ENCODE measurements around the gene NOD1.
"Not testable (repeated sequence)": the region's sequence is repeated elsewhere in the genome, so short reads cannot be mapped to it uniquely, and the experiment has no call there.

Gene NOD1

DNA sequence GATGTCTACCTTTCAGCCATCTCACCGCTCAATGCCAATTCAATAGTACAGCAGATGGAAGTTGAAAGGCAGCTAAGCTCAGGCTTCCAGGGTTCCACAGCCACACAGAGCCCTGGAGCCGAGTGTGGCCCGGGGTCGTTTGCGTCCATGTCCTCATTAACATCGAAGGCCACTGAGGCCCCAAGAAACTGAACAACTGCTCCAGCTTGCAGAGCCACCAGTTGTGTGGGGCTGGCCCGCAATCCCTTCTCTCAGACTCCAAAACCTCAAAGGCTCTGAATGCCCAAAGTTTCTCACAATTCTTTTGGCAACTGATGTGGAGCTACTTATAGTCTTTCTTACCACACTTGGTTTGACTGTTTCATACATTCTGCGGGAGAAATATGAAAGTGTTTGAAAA, 31.1 kb downstream of the NOD1 start:
- no peak for DNase-seq (ENCODE audit: low spot score)

DNA sequence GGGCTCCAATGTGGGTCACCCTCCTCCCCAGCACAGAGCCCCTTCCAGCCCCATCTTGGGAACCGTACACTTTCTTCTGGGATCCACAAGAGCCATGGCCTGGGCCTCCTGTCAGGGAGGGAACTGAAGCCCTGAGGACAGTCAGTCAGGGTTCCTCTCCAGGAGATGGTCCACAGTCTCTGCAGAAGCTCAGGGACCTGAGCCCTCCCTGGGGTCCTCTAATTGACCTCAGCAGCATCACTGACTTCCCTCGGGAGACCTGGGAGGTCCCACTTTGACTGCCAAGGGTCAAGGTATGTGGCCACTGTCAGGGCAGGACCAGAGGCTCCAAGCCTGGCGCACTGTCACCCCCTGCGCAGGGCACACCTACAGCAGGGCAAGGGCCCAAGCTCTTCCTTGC, 32.3 kb downstream of the NOD1 start:
- DNase-seq (ENCODE audit: low spot score): no peak

DNA sequence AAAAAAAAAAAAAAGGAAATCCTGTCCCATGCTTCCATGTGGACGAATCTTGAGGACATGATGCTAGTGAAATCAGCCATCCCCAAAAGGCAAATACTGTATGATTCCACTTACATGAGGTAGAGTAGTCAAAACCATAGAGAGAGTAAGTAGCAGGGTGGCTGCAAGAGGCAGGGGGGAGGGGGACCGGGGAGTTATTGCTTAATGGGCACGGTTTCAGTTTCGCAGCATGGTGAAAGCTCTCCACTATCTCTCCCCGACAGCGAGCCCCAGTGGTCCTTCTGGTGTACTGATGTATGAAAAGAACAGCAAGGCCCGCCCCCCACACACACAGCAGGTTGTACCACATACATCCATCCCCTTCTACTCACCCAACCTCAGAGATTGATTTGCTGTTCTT, 32.8 kb downstream of the NOD1 start:
- DNase-seq (ENCODE audit: low spot score): no peak

DNA sequence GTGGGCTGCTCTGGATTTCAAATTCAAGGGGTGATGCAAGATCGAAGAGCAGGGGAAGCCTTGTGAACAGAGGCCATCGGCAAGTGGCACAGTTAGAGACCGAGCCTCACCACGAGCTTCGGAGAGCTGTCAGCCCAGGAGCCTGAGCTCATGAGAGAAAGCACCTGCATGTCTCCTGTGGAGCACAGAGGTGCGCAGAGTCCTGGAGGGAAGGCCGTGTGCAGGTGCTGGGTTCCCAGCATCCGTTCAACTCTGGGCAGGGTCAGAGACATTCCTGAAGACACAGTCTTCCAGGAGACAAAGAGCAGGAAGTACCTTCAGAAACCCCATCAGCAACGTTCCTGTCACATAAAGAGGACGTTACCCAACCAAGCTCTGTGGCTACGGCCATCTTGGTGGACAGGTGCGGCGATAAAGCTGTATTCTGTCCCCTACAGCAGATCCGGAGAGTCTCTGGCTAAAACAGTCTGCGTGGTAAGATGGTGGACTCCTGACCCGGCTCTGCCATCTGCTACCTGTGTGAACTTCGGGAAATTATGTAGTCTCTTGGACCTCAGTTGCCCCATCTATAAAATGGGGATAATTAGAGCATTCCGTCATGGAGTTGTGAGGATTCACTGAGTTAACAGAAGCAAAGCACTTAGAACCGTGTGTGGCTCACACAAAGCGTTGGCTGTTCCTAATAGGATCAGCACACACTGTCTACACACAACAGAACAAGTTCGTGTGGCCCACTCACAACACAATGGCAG, 40.6 kb downstream of the NOD1 start:
- DNase-seq (ENCODE audit: low spot score): no peak

DNA sequence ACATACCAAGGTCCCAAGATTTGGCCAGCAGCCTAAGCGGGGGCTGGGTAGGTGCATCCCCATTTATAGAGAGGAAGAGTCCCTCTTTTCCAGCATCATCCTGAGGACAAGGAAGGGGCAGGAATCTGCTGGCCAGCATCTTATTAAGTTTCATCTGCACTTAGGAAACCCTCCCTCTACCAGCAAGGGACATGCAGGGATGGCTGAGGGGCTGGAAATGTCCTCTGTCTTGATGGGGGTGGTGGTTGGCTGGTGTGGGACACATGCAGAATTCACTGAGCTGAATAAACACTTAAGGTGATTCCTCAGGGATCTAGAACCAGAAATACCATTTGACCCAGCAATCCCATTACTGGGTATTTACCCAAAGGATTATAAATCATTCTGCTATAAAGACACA, 42.1 kb downstream of the NOD1 start:
- no peak for DNase-seq (ENCODE audit: low spot score)

DNA sequence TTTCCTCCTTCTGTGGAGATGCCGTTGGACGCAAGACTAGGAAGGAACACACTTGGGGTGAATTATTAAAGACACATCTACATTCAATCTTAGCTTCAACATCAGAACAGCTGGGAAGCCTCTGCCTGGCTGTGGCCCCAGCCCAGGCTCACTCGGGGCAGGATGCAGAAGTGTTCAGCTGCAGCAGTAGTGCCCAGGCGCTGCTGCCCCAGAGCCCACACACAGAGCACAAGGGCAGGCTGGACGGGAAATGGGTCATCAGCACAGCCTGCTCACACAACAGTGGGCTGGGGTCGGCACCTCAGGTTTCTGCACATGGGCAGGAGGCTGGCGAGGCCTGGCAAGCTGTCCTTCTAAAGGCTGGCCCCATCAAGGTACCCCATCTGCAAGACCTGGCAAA, 42.5 kb downstream of the NOD1 start:
- DNase-seq (ENCODE audit: low spot score): no peak

DNA sequence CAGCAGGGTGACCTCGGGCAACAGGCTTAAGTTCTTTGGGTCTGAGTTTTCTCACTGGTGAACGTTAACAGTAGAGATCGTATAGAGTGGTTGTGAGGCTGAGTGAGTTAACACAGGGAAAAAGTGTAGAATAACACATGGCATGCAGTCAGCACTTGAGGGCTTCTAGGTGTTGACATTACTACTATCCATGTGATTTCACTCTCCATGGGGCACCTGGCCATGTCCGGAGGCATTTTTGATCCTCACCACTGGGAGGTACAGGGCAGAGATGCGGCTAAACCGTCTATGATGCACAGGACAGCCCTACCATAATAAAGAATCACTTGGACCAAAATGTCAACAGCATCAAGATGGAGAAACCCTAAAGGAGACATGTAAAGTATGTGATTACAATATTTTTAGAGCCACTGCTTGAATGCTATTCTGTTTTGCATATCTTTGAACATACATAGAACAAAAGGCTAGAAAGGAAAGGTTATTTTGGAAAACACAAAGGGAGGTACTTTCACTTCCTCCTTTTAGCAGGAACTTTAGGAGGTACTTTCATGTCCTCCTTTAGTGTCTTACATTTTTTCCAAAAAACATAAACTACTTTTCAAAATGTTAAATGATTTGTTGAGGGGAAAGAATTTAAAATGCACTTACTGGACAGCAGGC, 44.3 kb downstream of the NOD1 start:
- DNase-seq (ENCODE audit: low spot score): no peak

DNA sequence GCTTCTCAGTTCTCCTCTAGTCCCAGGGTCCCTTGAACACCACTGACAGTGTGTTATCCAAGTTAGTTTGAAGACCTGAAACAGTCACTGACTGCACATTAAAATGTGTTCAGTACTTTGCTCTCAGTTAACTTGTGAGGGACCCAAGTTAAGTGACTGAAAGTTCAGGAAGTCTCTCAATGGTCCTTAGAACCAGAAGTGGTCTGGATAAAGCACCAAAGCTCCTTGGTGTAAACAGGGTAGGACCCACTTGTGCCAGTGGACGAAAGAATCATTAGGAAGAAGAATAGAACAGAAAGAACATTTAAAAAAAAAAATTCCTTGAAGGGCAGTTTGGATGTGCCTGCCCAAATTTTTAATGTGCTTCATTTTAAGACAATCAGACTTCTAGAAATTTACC, 45.1 kb downstream of the NOD1 start:
- no peak for DNase-seq (ENCODE audit: low spot score)

DNA sequence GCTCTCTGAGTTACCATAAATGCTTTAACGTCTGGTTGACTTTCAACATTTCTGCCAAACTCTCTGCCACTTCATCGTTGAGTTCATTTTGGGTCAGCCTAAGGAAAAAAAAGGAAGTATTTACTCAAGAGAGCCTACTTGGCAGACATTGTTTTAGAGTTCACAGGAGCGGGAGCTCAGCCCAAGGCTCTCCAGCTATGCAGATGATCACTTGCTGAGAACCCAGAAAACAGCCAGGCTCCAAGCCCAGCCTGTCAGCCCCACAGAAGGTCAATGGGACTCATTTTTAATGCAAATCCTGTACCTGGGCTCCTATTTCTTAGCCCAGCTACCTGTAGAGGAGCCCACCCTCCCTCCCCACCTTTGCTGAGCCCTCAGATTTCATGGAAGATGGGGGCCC, 45.5 kb downstream of the NOD1 start:
- DNase-seq (ENCODE audit: low spot score): no peak

DNA sequence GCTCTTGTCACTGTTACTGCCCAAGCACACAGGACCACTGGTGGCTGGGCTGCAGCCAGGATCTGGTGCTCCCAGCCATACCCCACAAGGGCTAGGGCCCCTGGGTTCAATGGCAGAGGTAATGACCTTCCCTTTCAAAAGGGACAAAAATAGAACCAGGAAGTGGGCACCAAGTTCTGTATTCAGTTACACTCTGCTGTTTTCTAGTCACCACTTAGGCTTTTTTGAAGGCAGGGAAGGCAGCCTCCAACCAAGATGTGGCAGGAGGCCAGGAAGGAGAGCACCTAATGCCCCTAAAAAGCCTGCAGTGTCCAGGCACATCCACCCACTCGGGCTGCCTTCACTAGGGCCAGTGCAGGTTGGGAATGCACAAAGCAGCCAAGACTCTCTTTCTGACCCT, 47.8 kb downstream of the NOD1 start:
- DNase-seq (ENCODE audit: low spot score): no peak

DNA sequence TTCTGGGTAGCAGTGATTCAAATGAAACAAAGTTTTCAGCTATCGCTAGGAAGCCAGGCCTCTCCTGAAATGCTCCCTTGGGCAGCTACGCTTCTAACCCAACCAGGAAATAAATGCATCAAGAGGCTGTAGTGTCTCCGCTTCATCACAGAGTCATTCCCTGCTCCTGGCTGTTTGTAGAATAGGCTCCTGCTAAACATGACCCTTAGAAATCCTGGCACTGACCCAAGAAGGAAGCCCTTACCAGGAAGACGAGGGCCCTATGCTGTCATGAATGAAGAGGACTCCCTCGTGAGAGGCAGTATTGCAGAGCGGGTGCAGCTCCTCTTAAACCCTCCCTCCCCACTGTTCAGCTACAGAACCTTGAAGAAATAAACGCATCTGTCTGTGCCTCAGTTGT, 48.3 kb downstream of the NOD1 start:
- DNase-seq (ENCODE audit: low spot score): no peak

DNA sequence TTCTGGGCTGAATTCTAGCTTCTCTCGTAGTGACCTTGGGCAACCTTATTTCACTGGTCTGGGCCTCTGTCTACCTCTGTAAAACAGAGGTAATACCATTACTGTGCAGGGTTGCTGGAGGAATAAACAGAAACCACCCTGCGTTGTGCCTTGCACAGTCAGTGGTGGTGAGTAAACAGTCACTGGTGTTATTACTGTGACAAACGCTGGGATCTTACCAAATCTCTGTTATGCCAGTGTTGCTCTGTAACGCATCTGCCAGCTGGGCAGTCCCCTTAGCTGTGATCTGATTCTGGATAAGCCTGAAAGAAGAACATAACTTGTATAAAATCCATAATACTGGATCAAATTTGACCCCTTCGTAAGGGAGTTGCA, 49.4 kb downstream of the NOD1 start:
- DNase-seq (ENCODE audit: low spot score): no peak

DNA sequence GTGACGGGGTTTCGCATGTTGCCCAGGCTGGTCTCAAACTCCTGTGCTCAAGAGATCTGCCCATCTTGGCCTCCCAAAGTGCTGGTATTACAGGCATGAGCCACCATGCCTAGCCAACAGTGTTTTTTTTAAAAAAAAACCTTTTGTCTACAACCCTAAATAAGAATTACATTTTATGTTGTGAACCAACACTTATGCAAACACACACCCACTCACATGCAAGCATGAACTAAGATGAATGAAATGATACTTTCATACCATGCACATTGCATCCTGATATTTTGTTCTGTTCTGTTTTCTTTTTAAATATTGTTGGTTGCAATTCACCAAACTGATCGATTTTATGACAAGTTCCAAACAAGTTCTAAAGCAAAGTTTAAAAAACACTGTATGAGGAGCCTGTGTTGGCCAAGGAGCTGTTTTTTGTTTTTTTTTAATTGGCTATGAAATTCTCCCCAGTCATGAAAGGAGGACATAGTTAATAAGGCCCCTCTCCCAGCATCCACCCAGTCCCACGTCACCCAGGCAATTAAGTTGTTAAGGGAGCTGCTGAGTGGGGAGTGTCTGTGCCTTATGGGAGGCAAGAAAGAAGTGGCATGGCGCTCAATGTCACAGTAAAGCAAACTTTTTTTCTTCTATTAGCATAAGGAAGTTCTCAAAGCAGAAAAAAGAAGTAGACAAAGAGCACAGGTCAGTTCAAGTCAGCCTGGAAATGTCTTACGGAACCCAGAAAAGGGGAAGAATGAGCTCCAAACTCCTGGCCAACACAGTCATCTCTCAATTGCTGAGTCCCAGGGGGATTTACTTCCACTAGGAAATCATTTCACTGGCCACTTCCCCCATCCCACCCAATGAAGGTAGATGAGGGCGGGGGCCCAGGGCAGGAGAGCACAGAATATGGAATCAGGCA, 50.1 kb downstream of the NOD1 start:
- DNase-seq (ENCODE audit: low spot score): no peak

DNA sequence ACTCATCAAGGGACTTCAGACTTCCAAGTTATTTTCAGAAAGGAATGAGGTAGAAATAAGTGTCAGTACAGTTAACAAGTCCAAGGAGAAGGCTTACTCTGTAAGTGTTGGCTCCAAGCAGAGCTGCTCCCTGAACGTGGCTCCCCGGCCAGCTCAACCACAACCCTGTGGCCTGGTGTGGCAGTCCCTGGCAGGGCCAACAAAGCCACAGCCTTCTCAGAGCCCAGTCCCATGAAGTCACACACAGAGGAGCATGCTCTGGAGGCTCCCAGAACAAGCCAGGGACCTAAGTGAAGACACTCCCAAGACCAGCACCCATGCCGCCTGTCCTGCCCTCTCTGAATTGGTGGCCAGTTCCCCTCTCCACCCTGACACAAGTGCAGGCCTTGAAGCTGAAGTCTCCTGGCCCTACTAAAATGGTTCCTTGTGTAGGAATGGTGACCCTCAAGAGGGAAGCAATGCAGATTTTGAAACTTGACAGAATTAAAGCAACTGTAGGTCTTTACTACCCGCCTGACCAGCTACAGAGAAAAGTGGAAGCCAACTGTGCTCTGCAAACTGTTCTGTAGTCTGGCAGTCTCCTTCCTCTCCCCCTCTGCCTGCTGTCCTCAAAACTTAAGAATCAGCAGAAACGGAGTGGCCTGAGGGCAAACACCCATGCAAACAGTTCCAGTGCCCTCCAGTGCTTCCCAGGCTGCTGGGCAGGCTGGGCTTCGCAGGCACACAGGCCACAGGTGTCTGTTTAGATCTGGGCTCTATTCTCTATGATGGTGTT, 51.1 kb downstream of the NOD1 start:
- no peak for DNase-seq (ENCODE audit: low spot score)

DNA sequence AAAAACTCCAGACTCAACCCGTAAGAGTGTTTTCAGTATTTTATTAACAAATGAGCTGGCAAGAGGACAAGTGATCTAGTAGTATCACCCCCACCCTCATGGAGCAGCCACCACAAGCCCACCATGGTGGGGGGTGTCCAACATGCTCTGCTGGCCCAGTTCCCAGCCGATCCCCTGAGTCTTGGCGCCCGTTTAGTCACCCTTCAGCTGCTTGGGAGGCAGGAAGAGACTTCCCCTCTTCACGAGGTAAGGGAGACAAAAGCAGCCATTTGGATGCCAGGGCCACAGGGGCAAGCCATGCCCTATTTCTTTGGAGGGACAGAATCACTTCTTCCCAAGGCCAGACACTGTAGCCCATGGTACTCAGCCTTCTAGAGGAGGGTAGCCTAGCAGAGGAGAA, 54.1 kb downstream of the NOD1 start:
- no peak for DNase-seq (ENCODE audit: low spot score)

DNA sequence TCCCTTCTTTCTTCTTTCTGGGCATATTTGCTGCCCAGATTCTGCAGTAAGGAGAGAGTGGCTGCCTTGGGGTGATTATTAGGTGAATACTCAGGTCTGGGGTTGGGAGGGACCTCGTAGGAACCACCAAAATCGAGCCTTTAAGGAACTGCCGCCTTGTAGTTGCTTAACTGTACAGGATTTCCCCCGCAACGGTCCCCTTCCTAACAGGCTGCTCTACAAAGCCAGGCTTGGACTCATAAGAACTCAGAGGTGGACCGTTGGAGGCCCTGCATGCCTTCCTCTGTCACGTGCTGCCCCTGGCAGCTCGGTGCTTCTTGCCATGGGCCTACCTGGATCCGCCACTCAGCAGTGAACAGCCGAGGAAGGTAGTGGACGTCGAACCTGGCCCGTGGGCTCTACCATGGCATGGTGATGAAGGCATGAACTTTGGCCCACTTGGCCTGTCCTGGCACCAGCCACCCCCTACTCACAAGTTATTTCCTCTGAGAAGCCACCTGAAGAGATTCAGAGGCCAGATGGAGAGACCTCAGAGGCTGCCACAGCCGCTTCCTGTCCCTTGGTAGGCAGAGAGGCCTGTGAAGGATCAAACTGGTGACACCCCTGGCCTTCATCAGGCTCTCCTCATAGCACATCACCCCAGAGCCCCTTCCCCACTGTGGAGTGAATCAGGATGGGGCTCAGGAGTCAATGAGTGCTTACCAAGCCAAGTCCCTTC, 54.6 kb downstream of the NOD1 start:
- no peak for DNase-seq (ENCODE audit: low spot score)

DNA sequence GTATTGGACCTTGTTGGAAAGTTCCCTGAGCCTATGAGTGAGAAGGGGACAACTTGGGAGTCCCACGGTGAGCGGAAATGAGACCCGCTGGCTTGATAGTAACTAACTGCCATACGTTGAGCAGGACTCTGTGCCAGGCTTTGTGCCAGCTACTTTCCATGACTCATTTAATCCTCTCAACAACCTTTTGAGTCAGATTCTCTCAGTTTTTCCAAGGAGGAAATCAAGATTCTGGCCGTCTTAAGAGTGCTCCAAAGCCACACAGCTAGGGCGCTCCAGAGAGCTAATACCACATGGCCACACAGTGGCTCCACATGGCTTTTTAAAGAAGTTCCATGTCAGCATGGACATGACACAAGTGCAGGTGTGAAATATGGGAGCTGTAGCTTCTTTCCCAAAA, 55.7 kb downstream of the NOD1 start:
- DNase-seq (ENCODE audit: low spot score): no peak

DNA sequence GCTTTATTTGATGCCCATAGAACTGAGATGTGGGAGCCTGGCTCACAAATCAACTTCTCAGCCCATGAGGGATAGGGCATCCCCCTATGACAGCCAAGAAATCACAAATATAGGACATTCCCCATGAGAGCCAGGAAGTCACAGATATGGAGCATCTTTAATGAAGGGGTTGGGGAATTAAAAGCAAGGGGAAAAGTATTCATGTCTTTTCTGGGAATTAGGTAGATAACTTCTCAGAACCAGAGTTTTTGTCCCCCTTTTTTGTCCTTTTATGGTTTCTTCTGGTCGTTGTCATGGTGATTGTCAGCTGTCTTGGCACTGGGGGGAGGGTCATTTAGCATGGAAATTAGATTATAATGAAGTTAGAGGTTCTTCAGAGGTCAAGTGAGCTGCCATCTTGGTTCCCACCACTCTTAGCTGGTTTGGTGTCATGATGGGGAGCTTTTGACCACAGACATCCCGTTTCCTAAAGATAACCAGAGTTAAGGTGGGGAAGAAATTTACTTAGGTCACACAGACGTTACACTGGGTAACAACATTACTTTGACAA, 56.9 kb downstream of the NOD1 start:
- DNase-seq (ENCODE audit: low spot score): no peak

DNA sequence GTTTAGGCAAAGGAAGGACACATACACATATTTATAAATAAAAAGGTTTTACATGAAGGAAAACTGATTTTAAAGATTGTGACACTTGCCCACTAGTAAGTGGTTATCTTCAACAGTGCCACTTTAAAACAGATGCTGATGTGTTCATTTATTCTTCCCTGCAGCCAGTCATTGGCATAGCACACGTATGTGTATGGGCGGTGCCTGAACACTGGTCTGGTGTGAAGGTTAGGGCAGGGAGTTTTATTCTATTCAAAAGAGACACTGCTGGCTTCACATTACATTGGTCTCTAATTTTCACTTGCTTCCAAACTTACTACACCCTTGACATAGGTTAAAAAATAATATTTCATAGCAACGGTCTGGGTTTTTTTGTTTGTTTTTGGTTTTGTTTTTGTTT, 57.9 kb downstream of the NOD1 start:
- DNase-seq (ENCODE audit: low spot score): no peak

DNA sequence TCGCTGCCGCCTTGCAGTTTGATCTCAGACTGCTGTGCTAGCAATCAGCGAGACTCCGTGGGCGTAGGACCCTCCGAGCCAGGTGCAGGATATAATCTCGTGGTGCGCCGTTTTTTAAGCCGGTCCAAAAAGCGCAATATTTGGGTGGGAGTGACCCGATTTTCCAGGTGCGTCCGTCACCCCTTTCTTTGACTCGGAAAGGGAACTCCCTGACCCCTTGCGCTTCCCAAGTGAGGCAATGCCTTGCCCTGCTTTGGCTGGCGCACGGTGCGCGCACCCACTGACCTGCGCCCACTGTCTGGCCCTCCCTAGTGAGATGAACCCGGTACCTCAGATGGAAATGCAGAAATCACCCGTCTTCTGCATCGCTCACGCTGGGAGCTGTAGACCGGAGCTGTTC, 58.5 kb downstream of the NOD1 start:
- not testable (repeated sequence) for DNase-seq (ENCODE audit: low spot score)

DNA sequence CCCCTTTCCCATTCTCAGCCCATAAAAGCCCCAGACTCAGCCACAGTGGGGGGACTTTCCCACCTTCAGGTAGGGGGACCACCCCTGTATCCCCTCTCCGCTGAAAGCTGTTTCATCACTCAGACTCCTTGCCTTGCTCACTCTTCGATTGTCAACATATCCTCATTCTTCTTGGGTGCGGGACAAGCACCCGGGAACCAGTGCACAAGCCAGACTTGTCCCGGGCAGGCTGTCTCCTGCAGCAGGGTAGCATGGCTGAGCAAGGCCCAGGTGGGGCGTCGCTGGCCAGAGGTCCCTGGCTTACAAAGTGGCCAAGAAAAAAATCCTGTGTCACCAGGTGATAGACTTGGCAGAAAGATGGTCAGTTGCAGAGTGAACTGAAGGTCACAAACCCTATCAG, 64.7 kb downstream of the NOD1 start:
- DNase-seq (ENCODE audit: low spot score): no peak
